ENCODE data around the gene TMEM18.
A peak's percentile ranks its signal among the peaks of the same experiment; 100 is the strongest.

TMEM18 gene

GRCh38 chr2:677056-677958, at the start of gene TMEM18:
Gene TMEM18 (minus strand): TSS chr2:677406. CDS start chr2:677345, 61 bp downstream.
- DNase-seq (ENCODE audit: insufficient read length, low spot score) (peak; percentile 86), FAIRE-seq (peak; percentile 75)
- TF ChIP-seq POLR2A (IDR thresholded peaks at IDR 0.05; ENCODE audit: low read depth, low read length): peak; percentile 76

DNA sequence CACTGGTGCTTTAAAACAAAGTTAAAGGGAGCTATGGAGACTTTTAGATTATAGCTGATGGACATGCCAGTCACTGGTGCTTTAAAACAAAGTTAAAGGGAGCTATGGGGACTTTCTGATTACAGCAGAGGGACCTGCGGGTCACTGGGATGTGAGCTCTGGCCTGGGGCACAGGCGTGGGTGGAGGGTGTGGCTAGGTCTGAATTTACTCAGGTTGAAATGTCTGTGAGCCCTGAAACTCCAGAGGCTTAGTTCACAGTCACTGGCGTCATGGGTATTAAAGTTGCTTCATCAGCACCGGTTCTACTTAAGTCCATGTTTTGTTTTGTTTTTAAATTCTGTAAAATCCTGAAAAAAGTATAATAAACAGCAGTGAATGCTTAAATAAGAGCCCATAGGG, 49.0 kb upstream of the TMEM18 start:
- no peak for FAIRE-seq
- no peak for TF ChIP-seq POLR2A (IDR thresholded peaks at IDR 0.05; ENCODE audit: low read depth, low read length)
- no peak for DNase-seq (ENCODE audit: insufficient read length, low spot score)

- DNase-seq (ENCODE audit: insufficient read length, low spot score): no peak
- no peak for TF ChIP-seq POLR2A (IDR thresholded peaks at IDR 0.05; ENCODE audit: low read depth, low read length)
- no peak for FAIRE-seq
These were observed 48.3 kb upstream of the TMEM18 start for GRCh38 chr2:725468-725867.

DNA sequence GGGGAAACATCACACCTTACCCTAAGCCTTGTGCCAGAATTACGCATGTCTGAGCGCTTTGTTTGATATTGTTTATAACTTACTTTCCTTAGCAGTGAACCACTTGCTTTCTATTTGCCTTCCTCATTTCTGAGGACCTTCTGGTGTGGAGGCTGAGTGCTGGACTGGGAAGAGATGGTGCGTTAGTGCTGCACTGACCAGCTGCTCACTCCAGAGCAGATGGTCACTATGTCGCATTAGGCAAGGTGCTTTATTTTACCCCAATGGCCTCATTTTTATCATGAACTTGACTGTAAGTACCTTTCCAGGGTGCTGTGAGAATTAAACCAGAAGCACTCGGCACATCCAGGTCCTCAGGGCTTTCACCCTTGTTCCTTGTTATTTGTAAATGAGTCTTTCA, 46.6 kb upstream of the TMEM18 start:
- FAIRE-seq (no peak), DNase-seq (ENCODE audit: insufficient read length, low spot score) (no peak)
- no peak for TF ChIP-seq POLR2A (IDR thresholded peaks at IDR 0.05; ENCODE audit: low read depth, low read length)

DNA sequence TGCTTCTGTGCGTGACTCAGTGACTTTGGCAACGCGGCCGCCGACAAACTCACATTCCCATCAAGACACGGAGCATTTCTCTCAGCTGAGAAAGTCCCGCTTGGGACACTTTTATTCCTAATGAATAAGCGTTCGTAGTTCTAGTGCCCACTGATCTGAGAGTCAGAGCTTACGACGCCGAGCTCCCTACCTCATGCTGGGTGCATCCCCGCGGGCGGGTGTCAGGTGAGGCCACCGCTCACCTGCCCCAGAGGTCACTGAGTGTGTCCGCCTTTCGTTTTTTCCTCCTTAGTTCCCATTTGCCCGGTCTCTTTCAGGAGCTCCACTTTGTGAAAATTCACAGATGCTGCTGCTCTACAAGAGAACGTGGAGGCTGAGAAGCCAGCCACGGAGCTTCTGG, 43.6 kb upstream of the TMEM18 start:
- TF ChIP-seq POLR2A (IDR thresholded peaks at IDR 0.05; ENCODE audit: low read depth, low read length): no peak
- FAIRE-seq (no peak), DNase-seq (ENCODE audit: insufficient read length, low spot score) (no peak)

GRCh38 chr2:719734-720133, 42.5 kb upstream of the TMEM18 start:
- FAIRE-seq: no peak
- TF ChIP-seq POLR2A (IDR thresholded peaks at IDR 0.05; ENCODE audit: low read depth, low read length): no peak

GRCh38 chr2:719191-719590, 42.0 kb upstream of the TMEM18 start:
- DNase-seq (ENCODE audit: insufficient read length, low spot score) (no peak), FAIRE-seq (no peak)
- no peak for TF ChIP-seq POLR2A (IDR thresholded peaks at IDR 0.05; ENCODE audit: low read depth, low read length)

More at GRCh38 chr2:719734-720133, 42.5 kb upstream of the TMEM18 start:
- DNase-seq (ENCODE audit: insufficient read length, low spot score): no peak

DNA sequence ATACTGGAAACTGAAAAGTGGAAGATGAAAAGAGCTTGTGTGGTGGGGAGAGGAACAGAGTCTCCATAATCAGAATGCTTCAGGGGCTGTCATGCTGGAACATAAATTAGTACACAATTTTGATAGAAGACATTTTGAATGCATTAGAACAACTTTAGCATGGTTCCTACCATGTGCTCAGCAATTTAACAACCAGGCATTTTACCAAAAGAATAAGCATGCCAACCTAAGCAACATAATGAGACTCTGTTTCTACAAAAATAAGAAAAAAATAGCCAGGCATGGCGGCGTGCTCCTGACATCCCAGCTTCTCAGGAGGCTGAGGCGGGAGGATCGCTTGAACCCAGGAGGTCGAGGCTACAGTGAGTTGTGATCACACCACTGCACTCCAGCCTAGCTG, 40.5 kb upstream of the TMEM18 start:
- FAIRE-seq: no peak
- no peak for DNase-seq (ENCODE audit: insufficient read length, low spot score)
- no peak for TF ChIP-seq POLR2A (IDR thresholded peaks at IDR 0.05; ENCODE audit: low read depth, low read length)

- DNase-seq (ENCODE audit: insufficient read length, low spot score): peak; percentile 20
- no peak for FAIRE-seq
These were observed 38.8 kb upstream of the TMEM18 start for GRCh38 chr2:715854-716560.

DNA sequence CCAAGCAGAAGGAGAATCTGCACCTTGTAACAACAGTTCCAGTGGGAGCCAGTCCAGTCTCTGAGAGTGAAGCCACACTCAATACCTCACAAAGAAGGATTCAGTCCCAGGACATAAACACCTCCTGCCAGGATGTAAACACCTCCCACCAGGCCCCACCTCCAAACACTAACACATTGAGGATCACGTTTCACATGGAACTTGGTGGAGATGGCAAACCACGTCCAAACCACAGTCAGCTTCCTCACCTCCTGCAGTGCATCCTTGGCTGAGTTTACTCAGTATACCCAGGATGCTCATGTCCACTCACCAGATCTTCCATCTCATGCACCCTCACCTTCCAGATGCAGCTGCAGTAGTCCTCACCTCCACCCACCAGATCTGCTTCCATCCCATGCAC, 37.8 kb upstream of the TMEM18 start:
- no peak for FAIRE-seq
- TF ChIP-seq POLR2A (IDR thresholded peaks at IDR 0.05; ENCODE audit: low read depth, low read length): no peak
- DNase-seq (ENCODE audit: insufficient read length, low spot score): no peak

More at GRCh38 chr2:715854-716560, 38.8 kb upstream of the TMEM18 start:
- no peak for TF ChIP-seq POLR2A (IDR thresholded peaks at IDR 0.05; ENCODE audit: low read depth, low read length)

GRCh38 chr2:714005-714741, 37.0 kb upstream of the TMEM18 start:
- FAIRE-seq (peak; percentile 20), DNase-seq (ENCODE audit: insufficient read length, low spot score) (peak; percentile 36)
- no peak for TF ChIP-seq POLR2A (IDR thresholded peaks at IDR 0.05; ENCODE audit: low read depth, low read length)

- no peak for TF ChIP-seq POLR2A (IDR thresholded peaks at IDR 0.05; ENCODE audit: low read depth, low read length)
- FAIRE-seq (no peak), DNase-seq (ENCODE audit: insufficient read length, low spot score) (no peak)
These were observed 33.9 kb upstream of the TMEM18 start for GRCh38 chr2:710867-711665.

DNA sequence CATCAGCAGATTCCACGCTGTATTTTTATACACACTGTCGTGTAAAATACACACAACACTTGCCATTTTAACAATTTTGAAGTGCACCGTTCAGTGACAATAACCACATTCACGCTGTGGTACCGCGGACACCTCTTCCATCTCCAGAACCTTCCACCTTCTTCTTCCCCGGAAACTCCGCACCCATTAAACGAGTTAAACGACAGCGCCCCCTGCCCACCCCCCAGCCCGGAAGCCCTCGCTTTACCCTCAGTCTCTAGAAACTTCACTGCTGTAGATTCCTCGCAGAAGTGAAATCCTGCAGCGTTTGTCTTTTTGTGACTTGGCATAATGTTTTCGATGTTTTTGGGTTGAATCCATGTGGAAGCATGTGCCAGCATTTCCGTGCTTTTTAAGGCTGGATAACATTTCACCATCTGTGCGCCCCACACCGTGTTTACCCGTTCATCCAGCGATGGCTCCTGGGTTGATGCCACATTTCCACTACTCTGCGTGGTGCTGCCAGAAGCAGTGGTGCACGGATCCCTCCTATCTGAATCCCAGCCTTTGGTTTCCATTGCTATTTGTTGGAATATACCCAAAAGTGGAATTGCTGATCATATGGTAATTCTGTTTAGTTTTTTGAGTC, 32.0 kb upstream of the TMEM18 start:
- FAIRE-seq: no peak
- TF ChIP-seq POLR2A (IDR thresholded peaks at IDR 0.05; ENCODE audit: low read depth, low read length): no peak

More for the DNA sequence above, 32.0 kb upstream of the TMEM18 start:
- no peak for DNase-seq (ENCODE audit: insufficient read length, low spot score)

Measured in H54 (cell line).